ENCODE data around the gene EP300.

Gene EP300

GRCh38 chr22:41204066-41204465 lies 111.7 kb downstream of the EP300 start:
- TF ChIP-seq CTCF (IDR thresholded peaks at IDR 0.05; ENCODE audit: control insufficient read depth, insufficient read depth, low read depth, low read length, missing control alignments), result no peak
- no peak for DNase-seq (ENCODE audit: low read depth)
- no peak overlapping the region for H3K4me3 ChIP-seq (ENCODE audit: control insufficient read depth, low read depth, low read length)

GRCh38 chr22:41204992-41205900 lies 112.9 kb downstream of the EP300 start, which contains the start of gene L3MBTL2:
Gene L3MBTL2, plus strand, starts transcription at chr22:41205312. Its CDS starts 51 bp downstream, at chr22:41205363.
- peak; percentile 68 for DNase-seq (ENCODE audit: low read depth)
- peak within 1 kb of the TSS; percentile 96 for H3K4me3 ChIP-seq (ENCODE audit: control insufficient read depth, low read depth, low read length)
- TF ChIP-seq CTCF (IDR thresholded peaks at IDR 0.05; ENCODE audit: control insufficient read depth, insufficient read depth, low read depth, low read length, missing control alignments), result no peak

GRCh38 chr22:41206719-41207118 lies 114.3 kb downstream of the EP300 start:
- no peak overlapping the region for H3K4me3 ChIP-seq (ENCODE audit: control insufficient read depth, low read depth, low read length)
- no peak for TF ChIP-seq CTCF (IDR thresholded peaks at IDR 0.05; ENCODE audit: control insufficient read depth, insufficient read depth, low read depth, low read length, missing control alignments)
- no peak for DNase-seq (ENCODE audit: low read depth)

- no peak for DNase-seq (ENCODE audit: low read depth)
- TF ChIP-seq CTCF (IDR thresholded peaks at IDR 0.05; ENCODE audit: control insufficient read depth, insufficient read depth, low read depth, low read length, missing control alignments), result no peak
- H3K4me3 ChIP-seq (ENCODE audit: control insufficient read depth, low read depth, low read length), result no peak overlapping the region
Observed at GRCh38 chr22:41215409-41215808, 123.0 kb downstream of the EP300 start.

- H3K4me3 ChIP-seq (ENCODE audit: control insufficient read depth, low read depth, low read length), result peak overlapping the region; percentile 8; the same call in 1 of the 2 replicates
- DNase-seq (ENCODE audit: low read depth), result no peak
- no peak for TF ChIP-seq CTCF (IDR thresholded peaks at IDR 0.05; ENCODE audit: control insufficient read depth, insufficient read depth, low read depth, low read length, missing control alignments)
Observed at GRCh38 chr22:41215926-41216325, 123.5 kb downstream of the EP300 start.

GRCh38 chr22:41216984-41217383 lies 124.6 kb downstream of the EP300 start:
- H3K4me3 ChIP-seq (ENCODE audit: control insufficient read depth, low read depth, low read length), result peak overlapping the region; percentile 7; the same call in 1 of the 2 replicates
- no peak for TF ChIP-seq CTCF (IDR thresholded peaks at IDR 0.05; ENCODE audit: control insufficient read depth, insufficient read depth, low read depth, low read length, missing control alignments)
- DNase-seq (ENCODE audit: low read depth), result no peak
